Measurements from ENCODE around the gene PCDHGA6. TPM values are rescaled to one million over a fixed set of nuclear protein-coding genes. Genes with fewer than 3 reads are reported as not detected.

PCDHGA6 gene
- total and polyA plus RNA-seq, 2 of the 8 experiments (the other 6 are each of a cell fraction or from before 2014, with no cell fraction given): 1.4 to 2.0 TPM

GRCh38 chr5:141349917-141350619 is 23.6 kb upstream of the PCDHGA6 start, which contains the start of gene PCDHGB1:
PCDHGB1 (plus strand) TSS chr5:141350099; CDS start chr5:141350261, 162 bp downstream.
- H3K4ac ChIP-seq (replicated peaks; ENCODE audit: insufficient read length, low read depth, low read length): no peak within 1 kb of the TSS
- no peak within 1 kb of the TSS for H2BK120ac ChIP-seq (replicated peaks; ENCODE audit: low read depth, low read length)
- DNase-seq (ENCODE audit: low read depth in 1 of 2, low spot score in 2 of 2): peak in 1 of 2 experiments; percentile 83
- no peak within 1 kb of the TSS for H4K91ac ChIP-seq (replicated peaks; ENCODE audit: insufficient read length, low read length)
- no peak within 1 kb of the TSS for H3K27ac ChIP-seq (ENCODE audit: low read depth, low read length)
- H3K14ac ChIP-seq (ENCODE audit: insufficient read length): no peak within 1 kb of the TSS
- peaks cover 25 to 31% of the 10 kb centered on the region in 2 experiments for H3K9me3 ChIP-seq (ENCODE audit: insufficient read depth in 2 of 2, low read depth in 1 of 2, low read length in 1 of 2)
- no peak within 1 kb of the TSS for H4K8ac ChIP-seq (ENCODE audit: extremely low read depth, insufficient read depth, low read length)
- H3K79me1 ChIP-seq (ENCODE audit: low read depth, low read length): no peaks in the 10 kb centered on the region
- peaks cover 0 to 5% (median under 1%) of the 10 kb centered on the region in 4 experiments; a peak in 1 of 7 replicates for H3K4me1 ChIP-seq (replicated peaks in 1 of 4; ENCODE audit: control insufficient read depth in 3 of 4, insufficient read depth in 4 of 4, low read length in 3 of 4)
- ChIA-PET CTCF (ENCODE audit: partially characterized antibody) (interaction anchor here (0.6 to 5.5 kb wide), 60 partner anchors 7 to 603 kb away, joined by 3 to 29 read pairs (median 4); partner anchors contain the start of genes PCDHB10, PCDHB12, PCDHB14 and PCDHB15), POLR2A (ENCODE audit: partially characterized antibody) (interaction anchor here (1.0 to 2.1 kb wide), 7 partner anchors 11 to 214 kb away, joined by 3 to 7 read pairs (median 3); partner anchors contain the start of genes PCDHB15, PCDHGA2 and TAF7)
- H4K20me1 ChIP-seq (replicated peaks in 1 of 2; ENCODE audit: control insufficient read depth in 1 of 2, insufficient read depth in 2 of 2, low read length in 2 of 2): no peaks in the 10 kb centered on the region
- peak within 1 kb of the TSS; percentile 97 for H2AFZ ChIP-seq (ENCODE audit: low read length)
- no peak within 1 kb of the TSS for H3K18ac ChIP-seq (ENCODE audit: extremely low read depth, low read length)
- H2BK5ac ChIP-seq (ENCODE audit: low read depth, low read length): no peak within 1 kb of the TSS
- H3K56ac ChIP-seq (replicated peaks; ENCODE audit: insufficient read length, low read depth, low read length): no peak within 1 kb of the TSS
- FAIRE-seq: peak; percentile 93
- no peak within 1 kb of the TSS for H4K5ac ChIP-seq (ENCODE audit: insufficient read length, low read depth, low read length)
- peak within 1 kb of the TSS; percentile 17 to 53 (median 31); a peak in 7 of 8 replicates for H3K4me3 ChIP-seq (ENCODE audit: extremely low read depth in 1 of 4, insufficient read depth in 2 of 4, low read depth in 3 of 4, low read length in 4 of 4)
- no peak within 1 kb of the TSS for H2BK15ac ChIP-seq (ENCODE audit: low read length)
- H3K27me3 ChIP-seq (replicated peaks in 1 of 4; ENCODE audit: control insufficient read depth in 3 of 4, extremely low read depth in 1 of 4, insufficient read depth in 3 of 4, low read length in 3 of 4): no peaks in the 10 kb centered on the region
- peaks cover 0 to 10% (median 3%) of the 10 kb centered on the region in 4 experiments; a peak in 4 of 8 replicates for H3K36me3 ChIP-seq (ENCODE audit: control insufficient read depth in 2 of 4, insufficient read depth in 4 of 4, low read length in 3 of 4)
- H2BK20ac ChIP-seq (ENCODE audit: low read length): no peak within 1 kb of the TSS
- 65 to 100% methylated on average over 5 to 29 of the region's 29 CpGs for WGBS, 2 experiments (ENCODE audit: extremely low coverage in 1 of 2, insufficient coverage in 1 of 2, insufficient read length in 1 of 2, insufficient replicate concordance in 2 of 2, low coverage in 1 of 2, low lambda C conversion rate in 2 of 2, missing lambda C conversion rate in 1 of 2)
- H3K23ac ChIP-seq (ENCODE audit: insufficient read length): no peak within 1 kb of the TSS
- no peak within 1 kb of the TSS for H2BK12ac ChIP-seq (ENCODE audit: low read depth, low read length)
- no peaks in the 10 kb centered on the region for H3K23me2 ChIP-seq (ENCODE audit: low read depth, low read length)
- no peaks in the 10 kb centered on the region for H3K79me2 ChIP-seq (ENCODE audit: control insufficient read depth in 1 of 2, insufficient read depth in 2 of 2, low read length in 2 of 2)
- H3K4me2 ChIP-seq (ENCODE audit: insufficient read depth in 1 of 2, low read depth in 2 of 2, low read length in 2 of 2): peak within 1 kb of the TSS; percentile 6 to 51; a peak in 2 of 4 replicates
- peak within 1 kb of the TSS in 2 of 4 experiments; percentile 13; a peak in 3 of 7 replicates for H3K9ac ChIP-seq (replicated peaks in 1 of 4; ENCODE audit: extremely low read depth in 1 of 4, low read depth in 3 of 4, low read length in 3 of 4)
- H2AK5ac ChIP-seq (ENCODE audit: low read depth, low read length): no peak within 1 kb of the TSS
- TF ChIP-seq POLR2A (IDR thresholded peaks at IDR 0.05; ENCODE audit: control extremely low read depth in 1 of 2, low read depth in 2 of 2, low read length in 2 of 2) (peak in 1 of 2 experiments; percentile 65; a peak in 1 of 3 replicates), POLR2AphosphoS5 (IDR thresholded peaks at IDR 0.05; ENCODE audit: low read depth, low read length) (peak; percentile 55; the same call in 1 of the 2 replicates), KDM5A (IDR thresholded peaks at IDR 0.05; ENCODE audit: low read length) (no peak), GTF2F1 (IDR thresholded peaks at IDR 0.05; ENCODE audit: borderline replicate concordance, low read depth, low read length) (peak; percentile 44; the same call in 1 of the 2 replicates), ASH2L (IDR thresholded peaks at IDR 0.05; ENCODE audit: low read length) (peak; percentile 30), BRCA1 (IDR thresholded peaks at IDR 0.05; ENCODE audit: low read depth, low read length) (no peak), RBBP5 (IDR thresholded peaks at IDR 0.05; ENCODE audit: borderline replicate concordance, low read depth, low read length) (no peak), TAF7 (optimal IDR thresholded peaks at IDR 0.05; ENCODE audit: borderline replicate concordance, low read depth, low read length) (peak; percentile 40), EZH2 (IDR thresholded peaks at IDR 0.05; ENCODE audit: low read depth, low read length, severe bottlenecking) (no peak), KDM4A (IDR thresholded peaks at IDR 0.05; ENCODE audit: low read depth, low read length, severe bottlenecking) (peak; percentile 29), CBX5 (IDR thresholded peaks at IDR 0.05; ENCODE audit: low read depth, low read length) (no peak)
- TF ChIP-seq, protein P1, sequence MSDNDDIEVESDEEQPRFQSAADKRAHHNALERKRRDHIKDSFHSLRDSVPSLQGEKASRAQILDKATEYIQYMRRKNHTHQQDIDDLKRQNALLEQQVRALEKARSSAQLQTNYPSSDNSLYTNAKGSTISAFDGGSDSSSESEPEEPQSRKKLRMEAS (IDR thresholded peaks at IDR 0.05): peak; percentile 21; the same call in 1 of the 2 replicates

Data from H1 (cell line).